GM12875 (cell line): Measurements from ENCODE around the gene ADRA1B.

Experiments
- H3K4me3 ChIP-seq: one replicate; pipeline ENCODE4 v1.5.1; 2011; ENCODE audit warnings: low read depth, low read length, control low read depth
- TF ChIP-seq, protein P1 (sequence below): IDR thresholded peaks from 2 replicates; pipeline ENCODE4 v1.5.1; 2011; ENCODE audit warnings: low read depth, mild to moderate bottlenecking, control low read depth, inconsistent platforms, low read length, moderate library complexity, borderline replicate concordance; ENCODE audit not compliant: insufficient read depth

The ADRA1B gene

DNA sequence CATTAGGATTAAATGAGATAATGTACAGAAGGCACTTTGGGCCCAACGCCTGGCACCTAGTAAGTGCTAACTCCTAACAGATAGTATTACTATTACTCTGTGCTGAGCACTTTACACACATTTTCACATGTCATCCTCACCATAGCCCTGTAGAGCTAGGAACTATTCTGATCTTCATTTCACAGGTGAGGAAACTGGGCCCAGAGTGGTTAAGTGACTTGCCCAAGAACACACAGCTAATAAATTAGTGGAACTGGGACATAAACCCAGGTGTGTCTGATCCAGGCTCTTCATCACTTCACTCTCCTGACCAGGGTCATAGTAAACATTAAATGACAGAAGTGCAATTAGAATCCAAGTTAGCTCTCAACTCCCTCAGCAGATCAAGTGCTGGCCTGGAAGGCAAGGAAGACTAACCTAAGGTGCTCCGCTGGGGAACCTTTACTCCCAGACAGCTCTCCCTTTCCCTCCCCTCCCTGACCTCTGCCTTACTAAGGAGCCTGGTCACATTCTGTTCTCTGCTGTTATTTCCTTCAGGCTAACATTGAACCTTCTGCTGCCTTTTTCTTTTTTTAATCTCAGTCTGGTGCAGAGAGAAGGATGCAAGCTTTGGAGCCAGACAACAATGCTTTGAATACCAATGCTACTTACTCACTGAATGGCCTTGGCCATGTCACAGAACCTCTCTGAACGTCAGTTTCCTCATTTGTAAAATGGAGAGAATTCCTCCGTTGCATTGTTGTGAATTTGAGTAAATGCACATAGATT, 4.1 kb upstream of the ADRA1B start:
- H3K4me3 ChIP-seq = no peak overlapping the region
- TF ChIP-seq, protein P1, sequence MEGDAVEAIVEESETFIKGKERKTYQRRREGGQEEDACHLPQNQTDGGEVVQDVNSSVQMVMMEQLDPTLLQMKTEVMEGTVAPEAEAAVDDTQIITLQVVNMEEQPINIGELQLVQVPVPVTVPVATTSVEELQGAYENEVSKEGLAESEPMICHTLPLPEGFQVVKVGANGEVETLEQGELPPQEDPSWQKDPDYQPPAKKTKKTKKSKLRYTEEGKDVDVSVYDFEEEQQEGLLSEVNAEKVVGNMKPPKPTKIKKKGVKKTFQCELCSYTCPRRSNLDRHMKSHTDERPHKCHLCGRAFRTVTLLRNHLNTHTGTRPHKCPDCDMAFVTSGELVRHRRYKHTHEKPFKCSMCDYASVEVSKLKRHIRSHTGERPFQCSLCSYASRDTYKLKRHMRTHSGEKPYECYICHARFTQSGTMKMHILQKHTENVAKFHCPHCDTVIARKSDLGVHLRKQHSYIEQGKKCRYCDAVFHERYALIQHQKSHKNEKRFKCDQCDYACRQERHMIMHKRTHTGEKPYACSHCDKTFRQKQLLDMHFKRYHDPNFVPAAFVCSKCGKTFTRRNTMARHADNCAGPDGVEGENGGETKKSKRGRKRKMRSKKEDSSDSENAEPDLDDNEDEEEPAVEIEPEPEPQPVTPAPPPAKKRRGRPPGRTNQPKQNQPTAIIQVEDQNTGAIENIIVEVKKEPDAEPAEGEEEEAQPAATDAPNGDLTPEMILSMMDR = no peak

DNA sequence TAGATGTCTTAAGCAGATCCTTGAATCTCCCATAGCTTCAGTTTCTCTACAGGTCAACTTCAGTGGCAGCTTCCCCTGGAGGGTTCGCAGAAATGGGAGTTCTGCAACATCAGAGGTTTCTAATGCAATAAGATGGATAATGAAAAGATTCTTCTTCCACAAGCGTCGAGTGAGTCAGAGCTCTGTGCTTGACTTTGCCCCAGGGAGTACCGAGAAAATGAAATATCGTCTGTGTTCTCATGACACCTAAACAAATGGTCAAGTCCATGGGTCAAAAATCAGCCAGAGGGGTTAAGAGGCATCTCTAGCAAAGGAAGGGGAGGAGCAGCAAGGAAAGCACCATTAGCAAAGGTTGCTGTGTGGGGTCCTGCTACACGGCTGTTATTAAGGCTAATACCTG, 3.2 kb upstream of the ADRA1B start:
- no peak overlapping the region for H3K4me3 ChIP-seq

DNA sequence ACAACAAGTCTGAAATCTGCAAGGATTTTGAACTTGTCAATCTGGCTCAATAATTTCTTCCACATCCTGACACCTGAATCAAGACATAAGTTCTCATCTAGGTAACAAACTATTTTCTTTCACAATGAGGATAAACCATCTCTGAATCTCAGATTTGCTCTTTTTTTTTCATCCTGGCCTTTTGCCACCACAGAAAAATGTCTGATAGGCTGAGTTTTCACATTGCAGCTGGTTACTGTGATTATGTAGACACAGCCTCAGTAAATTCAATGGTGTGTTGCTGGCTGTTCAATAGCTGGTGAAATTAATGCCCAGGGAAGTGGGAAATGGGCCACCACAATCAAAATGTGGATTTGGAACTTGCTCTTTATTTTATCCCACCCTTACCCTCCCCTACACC, 2.8 kb upstream of the ADRA1B start:
- TF ChIP-seq, protein P1 = no peak
- H3K4me3 ChIP-seq = no peak overlapping the region

More for the DNA sequence above, 3.2 kb upstream of the ADRA1B start:
- TF ChIP-seq, protein P1 = no peak

DNA sequence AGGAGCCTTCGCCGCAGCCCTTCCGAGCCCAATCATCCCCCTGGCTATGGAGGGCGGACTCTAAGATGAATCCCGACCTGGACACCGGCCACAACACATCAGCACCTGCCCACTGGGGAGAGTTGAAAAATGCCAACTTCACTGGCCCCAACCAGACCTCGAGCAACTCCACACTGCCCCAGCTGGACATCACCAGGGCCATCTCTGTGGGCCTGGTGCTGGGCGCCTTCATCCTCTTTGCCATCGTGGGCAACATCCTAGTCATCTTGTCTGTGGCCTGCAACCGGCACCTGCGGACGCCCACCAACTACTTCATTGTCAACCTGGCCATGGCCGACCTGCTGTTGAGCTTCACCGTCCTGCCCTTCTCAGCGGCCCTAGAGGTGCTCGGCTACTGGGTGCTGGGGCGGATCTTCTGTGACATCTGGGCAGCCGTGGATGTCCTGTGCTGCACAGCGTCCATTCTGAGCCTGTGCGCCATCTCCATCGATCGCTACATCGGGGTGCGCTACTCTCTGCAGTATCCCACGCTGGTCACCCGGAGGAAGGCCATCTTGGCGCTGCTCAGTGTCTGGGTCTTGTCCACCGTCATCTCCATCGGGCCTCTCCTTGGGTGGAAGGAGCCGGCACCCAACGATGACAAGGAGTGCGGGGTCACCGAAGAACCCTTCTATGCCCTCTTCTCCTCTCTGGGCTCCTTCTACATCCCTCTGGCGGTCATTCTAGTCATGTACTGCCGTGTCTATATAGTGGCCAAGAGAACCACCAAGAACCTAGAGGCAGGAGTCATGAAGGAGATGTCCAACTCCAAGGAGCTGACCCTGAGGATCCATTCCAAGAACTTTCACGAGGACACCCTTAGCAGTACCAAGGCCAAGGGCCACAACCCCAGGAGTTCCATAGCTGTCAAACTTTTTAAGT, 819 bp downstream of the ADRA1B start:
- TF ChIP-seq, protein P1 = no peak
- H3K4me3 ChIP-seq = no peak overlapping the region

DNA sequence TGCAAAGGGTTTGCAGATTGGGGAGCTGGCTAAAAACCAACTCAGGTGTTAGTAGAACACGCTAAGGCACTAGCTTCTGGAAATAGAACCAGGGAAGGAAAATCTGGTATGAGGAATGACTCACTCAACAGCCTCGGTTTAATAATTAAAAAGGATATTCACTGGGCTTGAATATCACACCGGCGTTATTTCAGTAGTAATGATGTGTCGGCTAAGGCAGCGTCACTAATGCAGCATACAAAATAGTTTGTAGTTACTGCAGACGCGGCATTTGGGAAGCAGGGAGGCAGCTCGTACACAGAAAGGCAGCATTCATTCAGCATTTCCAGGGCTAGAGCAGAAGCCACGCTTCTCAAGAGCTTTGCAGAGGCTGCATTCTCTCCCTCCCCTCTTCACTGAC, 1.7 kb downstream of the ADRA1B start:
- TF ChIP-seq, protein P1 = no peak
- no peak overlapping the region for H3K4me3 ChIP-seq

DNA sequence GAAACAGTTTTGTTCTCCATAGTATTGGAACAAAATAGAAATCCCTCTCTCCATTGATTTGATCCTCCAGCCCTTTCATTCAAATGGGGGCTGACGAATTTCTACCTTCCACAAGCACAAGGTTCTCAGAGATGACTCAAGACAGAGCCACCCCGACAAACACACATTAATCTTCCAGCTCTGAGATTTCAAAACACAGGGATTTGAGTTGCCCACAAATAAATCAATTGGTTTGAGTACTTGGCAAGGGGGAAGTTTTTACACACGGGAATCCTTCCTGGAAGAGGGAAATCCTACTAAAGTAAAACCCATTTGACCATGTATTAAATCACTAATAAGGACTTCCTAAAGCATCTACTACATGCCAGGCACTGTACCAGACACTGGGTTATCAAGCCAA, 5.4 kb downstream of the ADRA1B start:
- TF ChIP-seq, protein P1 = no peak
- no peak overlapping the region for H3K4me3 ChIP-seq
